Gastrocnemius medialis (tissue), 4 donors: ENCODE results near the gene PHKA1. TPM values are rescaled to one million over a fixed set of nuclear protein-coding genes. Genes with fewer than 3 reads are reported as not detected.
A peak's percentile ranks its signal among the peaks of the same experiment; 100 is the strongest.

Experiments
- ATAC-seq, 2 donors: fragments of 150-250 bp; one replicate each; pipeline ENCODE4 v1.9.1; 2016
- DNase-seq, 2 donors: peaks; one replicate each; pipeline ENCODE4 v3.0.0-alpha.2; 2019
- H3K27ac ChIP-seq, 4 donors: fragments of 200-600 bp; sonication (generic); 1 replicate in 1 of 4; 2 replicates in 3 of 4; pipeline ENCODE4 v1.5.1; 2016 to 2018; ENCODE audit warnings: mild to moderate bottlenecking in 2 of 4, moderate library complexity in 1 of 4
- H3K27me3 ChIP-seq, 3 donors: fragments of 200-600 bp; sonication (generic) in 2 of 3; 1 replicate in 1 of 3; 2 replicates in 2 of 3; pipeline versions ENCODE4 v1.5.1 to v1.6.0; 2016 to 2019; ENCODE audit warnings: mild to moderate bottlenecking in 1 of 3, moderate library complexity in 1 of 3
- H3K36me3 ChIP-seq, 2 donors: fragments of 200-600 bp; sonication (generic) in 1 of 2; one replicate each; pipeline ENCODE4 v1.5.1; 2017 to 2018
- H3K4me1 ChIP-seq, 2 donors: fragments of 200-600 bp; sonication (generic) in 1 of 2; one replicate each; pipeline ENCODE4 v1.5.1; 2016 to 2017; ENCODE audit warnings: mild to moderate bottlenecking in 2 of 2
- H3K4me3 ChIP-seq, 4 donors: fragments of 200-600 bp; sonication (generic) in 3 of 4; 1 replicate in 1 of 4; 2 replicates in 3 of 4; pipeline ENCODE4 v1.5.1; 2016 to 2019; ENCODE audit warnings: mild to moderate bottlenecking in 2 of 4
- H3K9me3 ChIP-seq, 3 donors: fragments of 200-600 bp; sonication (generic) in 2 of 3; 1 replicate in 1 of 3; 2 replicates in 2 of 3; pipeline ENCODE4 v1.5.1; 2016 to 2019
- POLR2A ChIP-seq, 2 donors: fragments of 450-650 bp; IDR thresholded peaks; one replicate each; pipeline ENCODE4 v1.6.1; 2017; ENCODE audit warnings: antibody characterized with exemption in 2 of 2, mild to moderate bottlenecking in 2 of 2, moderate library complexity in 2 of 2
- in situ Hi-C, 4 donors: fragments of 200-750 bp; cut with MboI; loops; one replicate each; pipeline versions ENCODE4 v1.15.0 to v1.8.0; 2017; ENCODE audit warnings: low sequenced_read_pairs in 4 of 4
- intact Hi-C: fragments of 100-400 bp; cut with DNase I; formaldehyde crosslinking; loops from one replicate; pipeline ENCODE4 v1.15.1; 2023; ENCODE audit warnings: low total_unique reads
- total RNA-seq, 4 donors: library from RNA; depleted of rRNA; stranded (reverse); fragments of >200 nt; gene quantifications; one replicate each; pipeline versions ENCODE4 v1.1.0 to v1.2.3, GENCODE V29; 2016
- TF ChIP-seq, protein P1 (sequence below), 5 experiments: fragments of 450-650 bp in 3 of 5; fragments of 200-600 bp in 2 of 5; sonication (generic) in 2 of 5; IDR thresholded peaks in 4 of 5; conservative IDR thresholded peaks in 1 of 5; 1 replicate in 4 of 5; 2 replicates in 1 of 5; pipeline ENCODE4 v1.5.1; 2016 to 2019; ENCODE audit warnings: antibody characterized with exemption in 5 of 5, mild to moderate bottlenecking in 3 of 5, moderate library complexity in 3 of 5

Gene PHKA1
- total RNA-seq, 4 donors from 2014 or later: 33.5 to 176 (median 107) TPM

DNA sequence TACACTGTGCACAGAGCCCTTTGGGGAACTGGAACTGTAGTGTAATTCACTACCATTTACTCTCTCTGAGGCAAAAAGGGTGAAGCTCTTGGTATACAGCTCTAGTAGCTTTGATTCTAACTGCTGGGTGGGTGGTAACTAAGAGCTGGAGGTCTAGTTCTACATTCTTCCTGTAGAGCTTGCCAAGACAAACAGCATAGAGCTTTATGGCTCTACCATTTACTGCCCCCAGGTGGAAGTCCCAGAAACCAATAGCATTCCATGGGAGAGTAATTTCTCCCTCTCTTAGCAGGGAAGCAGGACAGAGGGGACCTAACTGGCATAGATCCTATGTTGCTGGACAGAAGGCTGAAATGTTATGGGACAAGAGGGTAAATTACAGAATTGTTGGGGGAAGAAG, 168.1 kb downstream of the PHKA1 start:
- H3K9me3 ChIP-seq: no peaks in the 10 kb centered on the region
- ATAC-seq (no peak), DNase-seq (no peak)
- TF ChIP-seq, protein P1, sequence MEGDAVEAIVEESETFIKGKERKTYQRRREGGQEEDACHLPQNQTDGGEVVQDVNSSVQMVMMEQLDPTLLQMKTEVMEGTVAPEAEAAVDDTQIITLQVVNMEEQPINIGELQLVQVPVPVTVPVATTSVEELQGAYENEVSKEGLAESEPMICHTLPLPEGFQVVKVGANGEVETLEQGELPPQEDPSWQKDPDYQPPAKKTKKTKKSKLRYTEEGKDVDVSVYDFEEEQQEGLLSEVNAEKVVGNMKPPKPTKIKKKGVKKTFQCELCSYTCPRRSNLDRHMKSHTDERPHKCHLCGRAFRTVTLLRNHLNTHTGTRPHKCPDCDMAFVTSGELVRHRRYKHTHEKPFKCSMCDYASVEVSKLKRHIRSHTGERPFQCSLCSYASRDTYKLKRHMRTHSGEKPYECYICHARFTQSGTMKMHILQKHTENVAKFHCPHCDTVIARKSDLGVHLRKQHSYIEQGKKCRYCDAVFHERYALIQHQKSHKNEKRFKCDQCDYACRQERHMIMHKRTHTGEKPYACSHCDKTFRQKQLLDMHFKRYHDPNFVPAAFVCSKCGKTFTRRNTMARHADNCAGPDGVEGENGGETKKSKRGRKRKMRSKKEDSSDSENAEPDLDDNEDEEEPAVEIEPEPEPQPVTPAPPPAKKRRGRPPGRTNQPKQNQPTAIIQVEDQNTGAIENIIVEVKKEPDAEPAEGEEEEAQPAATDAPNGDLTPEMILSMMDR (IDR thresholded peaks at IDR 0.05 in 4 of 5, conservative IDR thresholded peaks at IDR 0.05 in 1 of 5): no peak
- no peak for TF ChIP-seq POLR2A (IDR thresholded peaks at IDR 0.05)
- H3K4me1 ChIP-seq: no peaks in the 10 kb centered on the region
- no peak overlapping the region for H3K27ac ChIP-seq
- in situ Hi-C loops: loop anchor here in 2 of 4 donors (25.0 kb wide), 3 partner anchors 259 to 534 kb away; partner anchors contain the start of genes ERCC6L (in 1 of the 2) and RPS4X (in 1 of the 2)
- intact Hi-C loops: loop anchor here (10.0 kb wide), 1 partner anchor 301 kb away; no protein-coding TSS in a partner anchor
- H3K27me3 ChIP-seq: no peaks in the 10 kb centered on the region
- no peaks in the 10 kb centered on the region for H3K36me3 ChIP-seq
- H3K4me3 ChIP-seq: no peak overlapping the region

DNA sequence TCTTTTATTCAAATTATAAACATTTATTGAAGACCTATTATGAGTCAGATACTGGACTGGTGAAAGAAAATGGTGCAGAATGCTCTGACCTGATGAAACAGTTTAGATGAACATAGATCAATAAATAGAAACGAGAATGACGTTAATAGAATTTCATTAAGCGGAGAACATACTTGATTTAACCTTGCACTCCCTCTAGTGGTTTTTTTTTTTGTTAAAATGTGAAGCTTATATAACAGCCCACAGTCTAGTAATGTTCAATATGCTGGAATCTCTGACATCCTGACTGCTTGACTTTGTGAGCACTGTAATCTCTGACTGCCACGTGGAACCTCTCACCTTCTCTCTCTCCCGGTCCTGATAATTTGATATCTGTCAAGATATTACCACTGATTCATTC, 173.8 kb downstream of the PHKA1 start:
- Histone ChIP-seq H3K27me3 (no peaks in the 10 kb centered on the region), H3K36me3 (no peaks in the 10 kb centered on the region), H3K27ac (no peak overlapping the region), H3K9me3 (no peaks in the 10 kb centered on the region), H3K4me3 (no peak overlapping the region), H3K4me1 (peaks cover 0 to 13% of the 10 kb centered on the region in 2 donors)
- DNase-seq (no peak), ATAC-seq (no peak)
- intact Hi-C loops (loop anchor here (10.0 kb wide), 1 partner anchor 296 kb away; no protein-coding TSS in a partner anchor), in situ Hi-C loops (loop anchor here in 2 of 4 donors (25.0 kb wide), 3 partner anchors 253 to 528 kb away; partner anchors contain the start of genes ERCC6L (in 1 of the 2) and RPS4X (in 1 of the 2))
- TF ChIP-seq, protein P1 (IDR thresholded peaks at IDR 0.05 in 4 of 5, conservative IDR thresholded peaks at IDR 0.05 in 1 of 5): peak in 3 of 5 experiments; percentile 16 to 35 (median 30)
- TF ChIP-seq POLR2A (IDR thresholded peaks at IDR 0.05): no peak

DNA sequence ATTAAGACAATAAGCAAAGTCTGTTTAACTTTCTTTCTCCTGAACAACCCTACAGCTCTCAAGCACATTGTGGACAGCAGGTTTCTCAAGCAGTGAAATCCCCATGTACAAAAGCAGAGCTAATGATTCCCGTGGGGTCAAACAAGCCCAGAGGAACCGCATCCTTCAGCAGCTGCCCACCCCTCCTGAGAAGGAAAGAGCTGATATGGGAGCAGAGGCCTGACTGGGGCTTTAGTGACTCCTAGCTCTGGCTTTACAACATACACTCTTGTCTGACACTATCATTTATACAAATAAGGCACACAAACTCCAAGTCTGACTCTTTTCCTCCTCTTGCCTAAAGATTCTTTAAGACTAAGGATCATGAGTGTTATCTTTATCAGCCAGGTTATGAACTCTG, 174.3 kb downstream of the PHKA1 start:
- Histone ChIP-seq H3K36me3 (no peaks in the 10 kb centered on the region), H3K9me3 (no peaks in the 10 kb centered on the region), H3K4me1 (peaks cover 0 to 13% of the 10 kb centered on the region in 2 donors), H3K27me3 (no peaks in the 10 kb centered on the region), H3K4me3 (no peak overlapping the region), H3K27ac (no peak overlapping the region)
- ATAC-seq (no peak), DNase-seq (no peak)
- intact Hi-C loops: loop anchor here (10.0 kb wide), 1 partner anchor 295 kb away; no protein-coding TSS in a partner anchor
- in situ Hi-C loops: loop anchor here in 2 of 4 donors (25.0 kb wide), 3 partner anchors 253 to 528 kb away; partner anchors contain the start of genes ERCC6L (in 1 of the 2) and RPS4X (in 1 of the 2)
- TF ChIP-seq POLR2A (IDR thresholded peaks at IDR 0.05): no peak
- TF ChIP-seq, protein P1 (IDR thresholded peaks at IDR 0.05 in 4 of 5, conservative IDR thresholded peaks at IDR 0.05 in 1 of 5): no peak

- H3K27me3 ChIP-seq: no peaks in the 10 kb centered on the region
- H3K4me3 ChIP-seq: no peak overlapping the region
- peaks cover 0 to 13% of the 10 kb centered on the region in 2 donors for H3K4me1 ChIP-seq
- peak overlapping the region; percentile 23 to 61 (median 46) for H3K27ac ChIP-seq
- intact Hi-C loops (no loop called here), in situ Hi-C loops (loop anchor here in 2 of 4 donors (25.0 kb wide), 3 partner anchors 249 to 524 kb away; partner anchors contain the start of genes ERCC6L (in 1 of the 2) and RPS4X (in 1 of the 2))
- no peaks in the 10 kb centered on the region for H3K36me3 ChIP-seq
- no peak for DNase-seq
- ATAC-seq: peak; percentile 77 to 90
- H3K9me3 ChIP-seq: no peaks in the 10 kb centered on the region
- TF ChIP-seq, protein P1 (IDR thresholded peaks at IDR 0.05 in 4 of 5, conservative IDR thresholded peaks at IDR 0.05 in 1 of 5): no peak
- no peak for TF ChIP-seq POLR2A (IDR thresholded peaks at IDR 0.05)
These were observed 177.6 kb downstream of the PHKA1 start for GRCh38 chrX:72536542-72536941.
